MM.1S (cell line): ENCODE measurements around the gene MNAT1.

Source experiments
- DNase-seq: peaks from one replicate; pipeline ENCODE4 v3.0.0-alpha.2; 2015
- H2AFZ ChIP-seq: fragments of 300-600 bp; sonication (generic); 2 replicates; pipeline ENCODE4 v1.6.0; 2016; ENCODE audit warnings: antibody characterized with exemption, low read length
- H3F3A ChIP-seq: fragments of 300-600 bp; sonication (generic); 2 replicates; pipeline ENCODE4 v1.6.1; 2016; ENCODE audit warnings: mild to moderate bottlenecking, antibody characterized with exemption, low read length, moderate library complexity, mixed read lengths; ENCODE audit not compliant: insufficient read depth
- H3K27ac ChIP-seq: fragments of 300-600 bp; sonication (generic); 2 replicates; pipeline ENCODE4 v1.5.1; 2016; ENCODE audit warnings: mild to moderate bottlenecking, low read length
- H3K27me3 ChIP-seq: fragments of 300-600 bp; sonication (generic); replicated peaks from 2 replicates; pipeline ENCODE4 v1.6.0; 2016; ENCODE audit warnings: low read length; ENCODE audit not compliant: insufficient read depth
- H3K36me3 ChIP-seq: fragments of 300-600 bp; sonication (generic); replicated peaks from 2 replicates; pipeline ENCODE4 v1.6.1; 2016; ENCODE audit warnings: mild to moderate bottlenecking, low read length, mixed read lengths; ENCODE audit not compliant: insufficient read depth
- H3K4me1 ChIP-seq: fragments of 300-600 bp; sonication (generic); 2 replicates; pipeline ENCODE4 v1.6.1; 2016; ENCODE audit warnings: low read length, mixed read lengths
- H3K4me2 ChIP-seq: fragments of 300-600 bp; sonication (generic); 2 replicates; pipeline ENCODE4 v1.6.0; 2016; ENCODE audit warnings: low read depth, low read length
- H3K4me3 ChIP-seq: fragments of 300-600 bp; sonication (generic); 2 replicates; pipeline ENCODE4 v1.5.1; 2016; ENCODE audit warnings: low read length, mixed read lengths
- H3K79me2 ChIP-seq: fragments of 300-600 bp; sonication (generic); 2 replicates; pipeline ENCODE4 v1.6.1; 2016; ENCODE audit warnings: mixed run types, low read length, mixed read lengths
- H3K9ac ChIP-seq: fragments of 300-600 bp; sonication (generic); 2 replicates; pipeline ENCODE4 v1.6.1; 2016; ENCODE audit warnings: low read length, mixed read lengths
- H3K9me2 ChIP-seq: fragments of 300-600 bp; sonication (generic); replicated peaks from 2 replicates; pipeline ENCODE4 v1.6.1; 2016; ENCODE audit warnings: mild to moderate bottlenecking, low read length, mixed read lengths; ENCODE audit not compliant: insufficient read depth
- H3K9me3 ChIP-seq: fragments of 300-600 bp; sonication (generic); replicated peaks from 2 replicates; pipeline ENCODE4 v1.6.1; 2016; ENCODE audit warnings: mild to moderate bottlenecking, low read length, mixed read lengths; ENCODE audit not compliant: insufficient read depth
- H4K20me1 ChIP-seq: fragments of 300-600 bp; sonication (generic); 2 replicates; pipeline ENCODE4 v1.6.1; 2016; ENCODE audit warnings: mild to moderate bottlenecking, low read length, moderate library complexity, mixed read lengths; ENCODE audit not compliant: insufficient read depth
- EZH2 ChIP-seq: fragments of 300-600 bp; sonication (generic); optimal IDR thresholded peaks from 2 replicates; pipeline ENCODE3; 2017; ENCODE audit warnings: low read depth, mild to moderate bottlenecking, antibody characterized with exemption, low read length, mixed read lengths
- EZH2phosphoT487 ChIP-seq: fragments of 300-600 bp; sonication (generic); IDR thresholded peaks from 2 replicates; pipeline ENCODE4 v1.6.1; 2018; ENCODE audit warnings: antibody characterized with exemption, low read length
- TF ChIP-seq, protein P1 (sequence below): fragments of 300-600 bp; sonication (generic); IDR thresholded peaks from 2 replicates; pipeline ENCODE4 v1.5.1; 2016; ENCODE audit warnings: antibody characterized with exemption, low read length, mixed read lengths

The MNAT1 gene

GRCh38 chr14:60695327-60695726 is 39.2 kb upstream of the MNAT1 start:
- Histone ChIP-seq H3K4me1 (no peaks in the 10 kb centered on the region), H3K9me2 (no peaks in the 10 kb centered on the region), H3K9ac (no peak overlapping the region), H4K20me1 (no peaks in the 10 kb centered on the region), H3K36me3 (no peaks in the 10 kb centered on the region), H3F3A (no peaks in the 10 kb centered on the region), H3K9me3 (no peaks in the 10 kb centered on the region), H3K27me3 (no peaks in the 10 kb centered on the region), H3K79me2 (no peaks in the 10 kb centered on the region), H3K4me2 (no peak overlapping the region), H2AFZ (no peak overlapping the region), H3K4me3 (no peak overlapping the region), H3K27ac (no peak overlapping the region)
- DNase-seq, result no peak
- TF ChIP-seq, protein P1, sequence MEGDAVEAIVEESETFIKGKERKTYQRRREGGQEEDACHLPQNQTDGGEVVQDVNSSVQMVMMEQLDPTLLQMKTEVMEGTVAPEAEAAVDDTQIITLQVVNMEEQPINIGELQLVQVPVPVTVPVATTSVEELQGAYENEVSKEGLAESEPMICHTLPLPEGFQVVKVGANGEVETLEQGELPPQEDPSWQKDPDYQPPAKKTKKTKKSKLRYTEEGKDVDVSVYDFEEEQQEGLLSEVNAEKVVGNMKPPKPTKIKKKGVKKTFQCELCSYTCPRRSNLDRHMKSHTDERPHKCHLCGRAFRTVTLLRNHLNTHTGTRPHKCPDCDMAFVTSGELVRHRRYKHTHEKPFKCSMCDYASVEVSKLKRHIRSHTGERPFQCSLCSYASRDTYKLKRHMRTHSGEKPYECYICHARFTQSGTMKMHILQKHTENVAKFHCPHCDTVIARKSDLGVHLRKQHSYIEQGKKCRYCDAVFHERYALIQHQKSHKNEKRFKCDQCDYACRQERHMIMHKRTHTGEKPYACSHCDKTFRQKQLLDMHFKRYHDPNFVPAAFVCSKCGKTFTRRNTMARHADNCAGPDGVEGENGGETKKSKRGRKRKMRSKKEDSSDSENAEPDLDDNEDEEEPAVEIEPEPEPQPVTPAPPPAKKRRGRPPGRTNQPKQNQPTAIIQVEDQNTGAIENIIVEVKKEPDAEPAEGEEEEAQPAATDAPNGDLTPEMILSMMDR, result no peak
- no peak for TF ChIP-seq EZH2phosphoT487
- TF ChIP-seq EZH2, result no peak

DNA sequence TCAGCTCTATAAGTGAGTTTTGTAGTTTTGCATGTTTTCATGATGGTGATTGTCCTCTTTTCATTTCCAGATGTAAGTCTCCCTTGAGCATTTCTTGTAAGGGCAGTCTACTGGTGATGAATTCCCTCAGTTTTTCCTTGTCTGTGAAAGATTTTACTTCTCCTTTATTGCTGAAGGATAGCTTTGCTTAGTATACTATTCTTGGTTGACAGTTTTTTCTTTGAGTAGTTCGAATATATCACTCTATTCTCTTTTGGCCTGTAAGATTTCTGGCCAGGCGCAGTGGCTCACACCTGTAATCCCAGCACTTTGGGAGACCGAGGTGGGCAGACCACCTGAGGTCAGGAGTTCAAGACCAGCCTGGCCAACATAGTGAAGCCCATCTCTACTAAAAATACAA is 34.0 kb upstream of the MNAT1 start:
- Histone ChIP-seq H3K9ac (no peak overlapping the region), H3K4me3 (no peak overlapping the region), H4K20me1 (no peaks in the 10 kb centered on the region), H3K27ac (no peak overlapping the region), H3K79me2 (no peaks in the 10 kb centered on the region), H3K27me3 (no peaks in the 10 kb centered on the region), H3K9me3 (no peaks in the 10 kb centered on the region), H3K9me2 (no peaks in the 10 kb centered on the region), H3F3A (no peaks in the 10 kb centered on the region), H3K36me3 (no peaks in the 10 kb centered on the region), H3K4me1 (no peaks in the 10 kb centered on the region), H2AFZ (no peak overlapping the region), H3K4me2 (no peak overlapping the region)
- no peak for DNase-seq
- TF ChIP-seq EZH2, result no peak
- TF ChIP-seq, protein P1, result no peak
- no peak for TF ChIP-seq EZH2phosphoT487

- TF ChIP-seq, protein P1, result no peak
- TF ChIP-seq EZH2phosphoT487 (no peak), EZH2 (no peak)
- H3K9me2 ChIP-seq, result no peaks in the 10 kb centered on the region
- no peak for DNase-seq
- no peaks in the 10 kb centered on the region for H3K4me1 ChIP-seq
- no peak overlapping the region for H3K4me3 ChIP-seq
- no peak overlapping the region for H3K27ac ChIP-seq
- no peak overlapping the region for H2AFZ ChIP-seq
- no peaks in the 10 kb centered on the region for H3F3A ChIP-seq
- H3K9me3 ChIP-seq, result no peaks in the 10 kb centered on the region
- no peak overlapping the region for H3K4me2 ChIP-seq
- no peak overlapping the region for H3K9ac ChIP-seq
- no peaks in the 10 kb centered on the region for H3K36me3 ChIP-seq
- H3K79me2 ChIP-seq, result no peaks in the 10 kb centered on the region
- H4K20me1 ChIP-seq, result no peaks in the 10 kb centered on the region
- H3K27me3 ChIP-seq, result no peaks in the 10 kb centered on the region
Observed at GRCh38 chr14:60705100-60705499, 29.5 kb upstream of the MNAT1 start.
